Stimulated activated naive CD8-positive, alpha-beta T cell treated with anti-CD3 and anti-CD28 coated beads, Interleukin-15, Interleukin-2, amounts not matched to agents 100 U/mL and 50 U/mL, for 24 hours (primary cell): ENCODE results near the gene PTPRD.
"Not testable (repeated sequence)": the region's sequence is repeated elsewhere in the genome, so short reads cannot be mapped to it uniquely, and the experiment has no call there.

Experiments used
- ATAC-seq: fragments of 150-1000 bp; cut with Tn5 transposase; one replicate; pipeline ENCODE4 v1.10.0; 2021
- DNase-seq: peaks from one replicate; pipeline ENCODE4 v3.0.0; 2021

Gene PTPRD

GRCh38 chr9:8968350-8968749, 1644.5 kb downstream of the PTPRD start:
- not testable (repeated sequence) for DNase-seq, ATAC-seq

GRCh38 chr9:8963885-8964284, 1648.9 kb downstream of the PTPRD start:
- no peak for DNase-seq
- no peak for ATAC-seq

- DNase-seq, result no peak
- ATAC-seq, result no peak
These were observed 1650.7 kb downstream of the PTPRD start for GRCh38 chr9:8962084-8962483.

- DNase-seq (no peak), ATAC-seq (no peak)
These were observed 1651.5 kb downstream of the PTPRD start for GRCh38 chr9:8961186-8961851.

- ATAC-seq (no peak), DNase-seq (no peak)
These were observed 1652.5 kb downstream of the PTPRD start for GRCh38 chr9:8960254-8960653.

- no peak for DNase-seq
- ATAC-seq, result no peak
These were observed 1654.4 kb downstream of the PTPRD start for GRCh38 chr9:8958358-8958757.

GRCh38 chr9:8955315-8955714, 1657.5 kb downstream of the PTPRD start:
- no peak for DNase-seq
- no peak for ATAC-seq

- ATAC-seq (no peak), DNase-seq (no peak)
These were observed 1666.3 kb downstream of the PTPRD start for GRCh38 chr9:8946461-8946860.

GRCh38 chr9:8943392-8943791, 1669.4 kb downstream of the PTPRD start:
- DNase-seq (no peak), ATAC-seq (no peak)

- ATAC-seq (no peak), DNase-seq (no peak)
These were observed 1672.2 kb downstream of the PTPRD start for GRCh38 chr9:8940650-8941049.

- DNase-seq (no peak), ATAC-seq (no peak)
These were observed 1686.3 kb downstream of the PTPRD start for GRCh38 chr9:8926461-8926860.

GRCh38 chr9:8924562-8924961, 1688.2 kb downstream of the PTPRD start:
- ATAC-seq, result no peak
- no peak for DNase-seq

- DNase-seq, ATAC-seq: not testable (repeated sequence)
These were observed 1692.2 kb downstream of the PTPRD start for GRCh38 chr9:8920478-8921183.

- ATAC-seq, result no peak
These were observed 1694.7 kb downstream of the PTPRD start for GRCh38 chr9:8917956-8918739.

GRCh38 chr9:8916771-8917170, 1696.0 kb downstream of the PTPRD start:
- ATAC-seq (no peak), DNase-seq (no peak)

More at GRCh38 chr9:8917956-8918739, 1694.7 kb downstream of the PTPRD start:
- DNase-seq, result no peak

GRCh38 chr9:8907868-8908267, 1704.9 kb downstream of the PTPRD start:
- ATAC-seq (no peak), DNase-seq (no peak)

GRCh38 chr9:8905731-8906130, 1707.1 kb downstream of the PTPRD start:
- DNase-seq (no peak), ATAC-seq (no peak)

GRCh38 chr9:8904771-8905515, 1707.9 kb downstream of the PTPRD start:
- no peak for DNase-seq
- no peak for ATAC-seq

- ATAC-seq (no peak), DNase-seq (no peak)
These were observed 1709.7 kb downstream of the PTPRD start for GRCh38 chr9:8903077-8903476.

- no peak for DNase-seq
- ATAC-seq, result no peak
These were observed 1711.7 kb downstream of the PTPRD start for GRCh38 chr9:8901146-8901545.

GRCh38 chr9:8899511-8899910, 1713.3 kb downstream of the PTPRD start:
- no peak for ATAC-seq
- DNase-seq, result no peak

GRCh38 chr9:8895861-8896224, 1717.0 kb downstream of the PTPRD start:
- ATAC-seq, result no peak
- DNase-seq, result no peak
